Endothelial cell of umbilical vein (primary cell): ENCODE results near the gene PHLDB2. TPM values are rescaled to one million over a fixed set of nuclear protein-coding genes. Genes with fewer than 3 reads are reported as not detected.

Experiments
- BruUV-seq: library from RNA; stranded (reverse); fragments of 400-500 nt; replicated peaks from 2 replicates; lab custom pipeline; 2021; lab: Mats Ljungman, UMichigan
- CTCF ChIA-PET: fragments of 300-600, 350-600 bp; sonication (Branson Sonifier 250); formaldehyde crosslinking; loops from one replicate; lab custom pipeline; 2021; ENCODE audit warnings: antibody characterized with exemption, inconsistent platforms; lab: Charles Lee
- POLR2A ChIA-PET: fragments of 300-600, 350-600 bp; sonication (Branson Sonifier 250); formaldehyde crosslinking; loops from one replicate; lab custom pipeline; 2021; ENCODE audit warnings: antibody characterized with exemption, inconsistent platforms; lab: Charles Lee
- DNase-seq: peaks from one replicate; pipeline ENCODE4 v3.0.0-alpha.2; 2011; ENCODE audit warnings: low read depth, low spot score
- FAIRE-seq: peaks from 2 replicates; lab custom pipeline; 2011; peaks lifted over from hg19 to GRCh38; lab: Jason Lieb, UNC
- H2AFZ ChIP-seq: 2 replicates; pipeline ENCODE4 v1.6.0; 2012; ENCODE audit warnings: low read depth, low read length, control low read depth, inconsistent platforms
- H3K27ac ChIP-seq: 2 replicates; pipeline ENCODE4 v1.5.1; 2011; ENCODE audit warnings: low read depth, mild to moderate bottlenecking, control low read depth, low read length, moderate library complexity; ENCODE audit not compliant: insufficient read depth
- H3K27me3 ChIP-seq, 2 experiments: 2 replicates each; pipeline versions ENCODE4 v1.6.0 to v1.6.1; 2011; ENCODE audit warnings: low read length in 2 of 2, mixed read lengths in 1 of 2; ENCODE audit not compliant: control insufficient read depth in 2 of 2, insufficient read depth in 2 of 2
- H3K36me3 ChIP-seq, 2 experiments: 2 replicates in 1 of 2; 3 replicates in 1 of 2; pipeline ENCODE4 v1.5.1; 2011; ENCODE audit warnings: low read length in 2 of 2, mild to moderate bottlenecking in 1 of 2, moderate library complexity in 1 of 2; ENCODE audit not compliant: control insufficient read depth in 2 of 2, insufficient read depth in 2 of 2; ENCODE audit errors: extremely low read depth in 1 of 2
- H3K4me1 ChIP-seq: 3 replicates; pipeline ENCODE4 v1.5.1; 2011; ENCODE audit warnings: mild to moderate bottlenecking, low read length; ENCODE audit not compliant: control insufficient read depth, insufficient read depth; ENCODE audit errors: extremely low read depth
- H3K4me2 ChIP-seq: 2 replicates; pipeline ENCODE4 v1.6.1; 2011; ENCODE audit warnings: low read length, control low read depth, mixed read lengths; ENCODE audit not compliant: insufficient read depth
- H3K4me3 ChIP-seq, 3 experiments: fragments of 200-600 bp in 1 of 3; sonication (generic), shearing (Covaris generic) in 1 of 3; replicated peaks in 1 of 3; 2 replicates each; pipeline ENCODE4 v1.5.1; 2011 to 2016; ENCODE audit warnings: control low read depth in 3 of 3, low read length in 3 of 3, mild to moderate bottlenecking in 2 of 3, inconsistent platforms in 1 of 3, low read depth in 1 of 3, moderate library complexity in 1 of 3; ENCODE audit not compliant: insufficient read depth in 1 of 3
- H3K79me2 ChIP-seq: 2 replicates; pipeline ENCODE4 v1.6.0; 2012; ENCODE audit warnings: low read length, inconsistent platforms; ENCODE audit not compliant: control insufficient read depth, insufficient read depth
- H3K9ac ChIP-seq: replicated peaks from 2 replicates; pipeline ENCODE3; 2011; ENCODE audit warnings: low read length, control low read depth; ENCODE audit not compliant: insufficient read depth; ENCODE audit errors: extremely low read depth
- H3K9me1 ChIP-seq: replicated peaks from 3 replicates; pipeline ENCODE4 v1.6.0; 2011; ENCODE audit warnings: mild to moderate bottlenecking, low read length; ENCODE audit not compliant: control insufficient read depth, insufficient read depth; ENCODE audit errors: extremely low read depth
- H3K9me3 ChIP-seq: replicated peaks from 2 replicates; pipeline ENCODE4 v1.5.1; 2012; ENCODE audit warnings: low read length, inconsistent platforms; ENCODE audit not compliant: control insufficient read depth, insufficient read depth
- H4K20me1 ChIP-seq: replicated peaks from 2 replicates; pipeline ENCODE3; 2011; ENCODE audit warnings: mild to moderate bottlenecking, low read length; ENCODE audit not compliant: control insufficient read depth, insufficient read depth; ENCODE audit errors: extremely low read depth
- EZH2 ChIP-seq: IDR thresholded peaks from 2 replicates; pipeline ENCODE4 v1.6.1; 2012; ENCODE audit warnings: borderline replicate concordance, low read depth, mild to moderate bottlenecking, moderate library complexity, low read length, inconsistent platforms; ENCODE audit not compliant: severe bottlenecking
- FOS ChIP-seq: IDR thresholded peaks from 2 replicates; pipeline ENCODE4 v1.6.1; 2011; ENCODE audit warnings: mild to moderate bottlenecking, low read length, moderate library complexity, borderline replicate concordance; ENCODE audit not compliant: insufficient read depth
- GATA2 ChIP-seq: IDR thresholded peaks from 2 replicates; pipeline ENCODE4 v1.7.0; 2011; ENCODE audit warnings: low read depth, mild to moderate bottlenecking, moderate library complexity, mixed read lengths, low read length; ENCODE audit not compliant: insufficient read length, insufficient read depth
- JUN ChIP-seq: IDR thresholded peaks from 2 replicates; pipeline ENCODE4 v1.6.1; 2011; ENCODE audit warnings: borderline replicate concordance, low read depth; ENCODE audit not compliant: insufficient read length, insufficient read depth
- MYC ChIP-seq: IDR thresholded peaks from one replicate; pipeline ENCODE4 v1.6.1; 2011; ENCODE audit warnings: mild to moderate bottlenecking, low read depth, low read length
- POLR2A ChIP-seq: IDR thresholded peaks from 2 replicates; pipeline ENCODE4 v1.6.1; 2012; ENCODE audit warnings: low read depth, mild to moderate bottlenecking, control low read depth, low read length
- POLR2AphosphoS5 ChIP-seq: IDR thresholded peaks from 2 replicates; pipeline ENCODE4 v1.6.1; 2012; ENCODE audit warnings: low read depth, mild to moderate bottlenecking, control low read depth, low read length, moderate library complexity; ENCODE audit not compliant: insufficient read depth
- dilution Hi-C: fragments of 300-500 bp; cut with MboI; formaldehyde crosslinking; loops from one replicate; pipeline ENCODE4 v1.15.0; 2019; ENCODE audit warnings: low sequenced_read_pairs; ENCODE audit not compliant: extremely low pct_ligation_motif_present
- intact Hi-C: fragments of 100-400 bp; cut with micrococcal nuclease; formaldehyde crosslinking; loops from one replicate; pipeline ENCODE4 v1.10.0; 2022
- polyA plus RNA-seq, 4 experiments: library from polyadenylated mRNA; depleted of rRNA in 3 of 4; stranded (reverse) in 3 of 4; unstranded in 1 of 4; fragments of >200 nt; gene quantifications; 2 replicates each; pipeline versions ENCODE4 v1.2.1 to v1.2.3, GENCODE V29; 2011 to 2012; ENCODE audit warnings: missing spikeins in 1 of 4
- total RNA-seq: library from RNA; stranded (reverse); gene quantifications from 2 replicates; pipeline ENCODE4 v1.2.3, GENCODE V29; 2021
- TF ChIP-seq, protein P1 (sequence below): IDR thresholded peaks from 2 replicates; pipeline ENCODE4 v1.6.1; 2011; ENCODE audit not compliant: insufficient read depth, insufficient read length
- TF ChIP-seq, protein P2 (sequence below), 2 donors: IDR thresholded peaks; 1 replicate in 1 of 2; 2 replicates in 1 of 2; pipeline ENCODE4 v1.5.1; 2011; ENCODE audit warnings: low read length in 2 of 2, mild to moderate bottlenecking in 2 of 2, moderate library complexity in 2 of 2, control low read depth in 1 of 2, inconsistent platforms in 1 of 2, low read depth in 1 of 2; ENCODE audit not compliant: insufficient read depth in 1 of 2; ENCODE audit errors: extremely low read depth in 1 of 2

Gene PHLDB2
- total and polyA plus RNA-seq, 2 donors (not counting 3 experiments of a cell fraction or from before 2014, with no cell fraction given) = 22.4 to 104 TPM

DNA sequence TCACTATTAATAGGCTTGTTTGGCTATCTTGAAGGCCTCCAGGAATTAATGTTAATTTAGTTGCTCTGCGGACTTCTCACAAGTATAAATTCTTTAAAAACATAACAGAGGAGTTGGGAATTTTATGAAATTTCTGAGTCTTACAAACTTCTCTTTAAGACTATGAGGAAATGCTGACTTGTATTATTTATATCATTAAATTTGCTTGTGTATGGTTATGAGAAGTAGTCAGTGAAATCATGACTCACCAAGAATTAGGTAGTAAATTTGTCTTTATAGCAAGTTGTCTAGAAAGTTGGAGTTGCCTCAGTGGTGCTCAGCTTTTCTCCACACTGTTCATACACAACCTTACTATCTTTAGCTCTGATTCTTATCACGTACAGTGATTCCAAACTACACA, 26.5 kb downstream of the PHLDB2 start:
- ChIA-PET POLR2A (no interaction called here), CTCF (interaction anchor here (0.9 to 5.8 kb wide), 5 partner anchors 21 to 217 kb away, joined by 3 to 35 read pairs (median 4); no protein-coding TSS in a partner anchor)
- no peak overlapping the region for H3K27ac ChIP-seq
- BruUV-seq = no TSS peak
- intact Hi-C loops (no loop called here), dilution Hi-C loops (no loop called here)
- no peaks in the 10 kb centered on the region for H3K9me3 ChIP-seq
- H2AFZ ChIP-seq = no peak overlapping the region
- no peaks in the 10 kb centered on the region for H3K27me3 ChIP-seq
- peaks cover 4% of the 10 kb centered on the region for H4K20me1 ChIP-seq
- peaks cover 87% of the 10 kb centered on the region for H3K79me2 ChIP-seq
- peaks cover 12 to 18% of the 10 kb centered on the region in 2 experiments for H3K36me3 ChIP-seq
- no peak overlapping the region for H3K9ac ChIP-seq
- H3K9me1 ChIP-seq = no peaks in the 10 kb centered on the region
- TF ChIP-seq GATA2 = no peak
- TF ChIP-seq MYC = no peak
- TF ChIP-seq JUN = no peak
- TF ChIP-seq FOS = no peak
- TF ChIP-seq, protein P1, sequence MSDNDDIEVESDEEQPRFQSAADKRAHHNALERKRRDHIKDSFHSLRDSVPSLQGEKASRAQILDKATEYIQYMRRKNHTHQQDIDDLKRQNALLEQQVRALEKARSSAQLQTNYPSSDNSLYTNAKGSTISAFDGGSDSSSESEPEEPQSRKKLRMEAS = no peak
- TF ChIP-seq, protein P2, sequence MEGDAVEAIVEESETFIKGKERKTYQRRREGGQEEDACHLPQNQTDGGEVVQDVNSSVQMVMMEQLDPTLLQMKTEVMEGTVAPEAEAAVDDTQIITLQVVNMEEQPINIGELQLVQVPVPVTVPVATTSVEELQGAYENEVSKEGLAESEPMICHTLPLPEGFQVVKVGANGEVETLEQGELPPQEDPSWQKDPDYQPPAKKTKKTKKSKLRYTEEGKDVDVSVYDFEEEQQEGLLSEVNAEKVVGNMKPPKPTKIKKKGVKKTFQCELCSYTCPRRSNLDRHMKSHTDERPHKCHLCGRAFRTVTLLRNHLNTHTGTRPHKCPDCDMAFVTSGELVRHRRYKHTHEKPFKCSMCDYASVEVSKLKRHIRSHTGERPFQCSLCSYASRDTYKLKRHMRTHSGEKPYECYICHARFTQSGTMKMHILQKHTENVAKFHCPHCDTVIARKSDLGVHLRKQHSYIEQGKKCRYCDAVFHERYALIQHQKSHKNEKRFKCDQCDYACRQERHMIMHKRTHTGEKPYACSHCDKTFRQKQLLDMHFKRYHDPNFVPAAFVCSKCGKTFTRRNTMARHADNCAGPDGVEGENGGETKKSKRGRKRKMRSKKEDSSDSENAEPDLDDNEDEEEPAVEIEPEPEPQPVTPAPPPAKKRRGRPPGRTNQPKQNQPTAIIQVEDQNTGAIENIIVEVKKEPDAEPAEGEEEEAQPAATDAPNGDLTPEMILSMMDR (IDR thresholded peaks at IDR 0.05; ENCODE audit: extremely low read depth in 1 of 2, insufficient read depth in 1 of 2, low read depth in 1 of 2, low read length in 2 of 2) = no peak
- TF ChIP-seq EZH2 = no peak
- no peak for TF ChIP-seq POLR2A
- TF ChIP-seq POLR2AphosphoS5 = no peak
- no peak overlapping the region for H3K4me3 ChIP-seq
- H3K4me1 ChIP-seq = peaks cover 9% of the 10 kb centered on the region
- no peak for FAIRE-seq
- H3K4me2 ChIP-seq = no peak overlapping the region
- no peak for DNase-seq
